HepG2 (cell line): Measurements from ENCODE around the gene PTPRQ. TPM values are rescaled to one million over a fixed set of nuclear protein-coding genes. Genes with fewer than 3 reads are reported as not detected.

Experiments used
- ATAC-seq: fragments of 200-7000 bp; cut with Tn5 transposase; 3 replicates; pipeline ENCODE4 v1.9.1; 2020; ENCODE audit warnings: mild to moderate bottlenecking, moderate library complexity
- BruUV-seq: library from RNA; stranded (reverse); fragments of 400-500 nt; replicated peaks from 2 replicates; lab custom pipeline; 2021; lab: Mats Ljungman, UMichigan
- CTCF ChIA-PET: fragments of 300-600 bp; formaldehyde crosslinking; extraction: SDS; loops from one replicate; lab custom pipeline; 2021; ENCODE audit warnings: low total read pairs, inconsistent platforms, low intra/inter-chr PET ratio; lab: Yijun Ruan, JAX
- POLR2A ChIA-PET: fragments of 350-600 bp; sonication (Branson Sonifier 250); formaldehyde crosslinking; loops from one replicate; lab custom pipeline; 2020; ENCODE audit warnings: antibody characterized with exemption, inconsistent platforms; lab: Yijun Ruan, JAX
- DNase-seq: peaks from one replicate; pipeline ENCODE4 v3.0.0-alpha.2; 2015; ENCODE audit warnings: low spot score
- FAIRE-seq: peaks from 3 replicates; lab custom pipeline; 2011; peaks lifted over from hg19 to GRCh38; lab: Jason Lieb, UNC
- H2AFZ ChIP-seq: one replicate; pipeline ENCODE4 v1.6.1; 2011; ENCODE audit warnings: low read length, inconsistent platforms
- H3K27ac ChIP-seq: fragments of 300-600 bp; 3 replicates; pipeline ENCODE4 v1.8.0; 2011; ENCODE audit warnings: mixed run types, mild to moderate bottlenecking, mixed read lengths, low read length, inconsistent platforms; ENCODE audit not compliant: insufficient read depth; ENCODE audit errors: extremely low read length
- H3K27me3 ChIP-seq, 2 experiments: fragments of 200-600 bp in 1 of 2; 2 replicates in 1 of 2; 3 replicates in 1 of 2; pipeline versions ENCODE4 v1.6.0 to v1.8.0; 2011; ENCODE audit warnings: low read length in 2 of 2, mild to moderate bottlenecking in 2 of 2, moderate library complexity in 2 of 2, inconsistent platforms in 1 of 2; ENCODE audit not compliant: insufficient read depth in 2 of 2, control insufficient read depth in 1 of 2
- H3K36me3 ChIP-seq, 2 experiments: fragments of 200-600 bp in 1 of 2; replicated peaks in 1 of 2; 2 replicates in 1 of 2; 3 replicates in 1 of 2; pipeline versions ENCODE4 v1.5.1 to v1.8.0; 2011; ENCODE audit warnings: low read length in 2 of 2, inconsistent platforms in 1 of 2; ENCODE audit not compliant: insufficient read depth in 2 of 2, control insufficient read depth in 1 of 2
- H3K4me1 ChIP-seq: 2 replicates; pipeline ENCODE4 v1.5.1; 2012; ENCODE audit warnings: low read length, inconsistent platforms; ENCODE audit not compliant: insufficient read depth
- H3K4me2 ChIP-seq: 2 replicates; pipeline ENCODE4 v1.6.0; 2011; ENCODE audit warnings: low read depth, low read length, inconsistent platforms
- H3K4me3 ChIP-seq, 3 experiments: fragments of 200-600 bp in 1 of 3; sonication (generic), shearing (Covaris generic) in 1 of 3; replicated peaks in 1 of 3; 2 replicates each; pipeline ENCODE4 v1.5.1; 2011 to 2016; ENCODE audit warnings: low read length in 3 of 3, inconsistent platforms in 2 of 3, low read depth in 2 of 3, mild to moderate bottlenecking in 2 of 3, control low read depth in 1 of 3, mixed read lengths in 1 of 3; ENCODE audit not compliant: insufficient read depth in 1 of 3
- H3K79me2 ChIP-seq: one replicate; pipeline ENCODE4 v1.6.1; 2011; ENCODE audit warnings: low read length, inconsistent platforms; ENCODE audit not compliant: insufficient read depth
- H3K9ac ChIP-seq: 2 replicates; pipeline ENCODE4 v1.6.0; 2011; ENCODE audit warnings: mild to moderate bottlenecking, low read depth, low read length, inconsistent platforms; ENCODE audit not compliant: insufficient read depth
- H3K9me3 ChIP-seq: 2 replicates; pipeline ENCODE4 v1.5.1; 2012; ENCODE audit warnings: mild to moderate bottlenecking, low read length
- H4K20me1 ChIP-seq: 2 replicates; pipeline ENCODE4 v1.6.0; 2011; ENCODE audit warnings: inconsistent platforms, mild to moderate bottlenecking, low read length, moderate library complexity; ENCODE audit not compliant: insufficient read depth
- BRCA1 ChIP-seq: sonication (generic); formaldehyde crosslinking; IDR thresholded peaks from 2 replicates; pipeline ENCODE4 v1.4.0; 2020; ENCODE audit warnings: missing genetic modification reagents
- HDAC1 ChIP-seq: sonication (generic); formaldehyde crosslinking; IDR thresholded peaks from 2 replicates; pipeline ENCODE4 v1.5.1; 2020; ENCODE audit warnings: mild to moderate bottlenecking, missing genetic modification reagents
- HNRNPLL ChIP-seq: fragments of 200-400 bp; formaldehyde crosslinking; IDR thresholded peaks from 2 replicates; pipeline ENCODE4 v1.6.1; 2017; ENCODE audit warnings: mild to moderate bottlenecking, low read depth, low read length; ENCODE audit not compliant: poor library complexity, severe bottlenecking
- IRF1 ChIP-seq: sonication (generic); formaldehyde crosslinking; IDR thresholded peaks from 2 replicates; pipeline ENCODE4 v1.4.0; 2020; ENCODE audit warnings: low read depth, mild to moderate bottlenecking, missing genetic modification reagents
- MTF1 ChIP-seq: sonication (generic); formaldehyde crosslinking; IDR thresholded peaks from 2 replicates; pipeline ENCODE4 v1.5.0; 2020; ENCODE audit warnings: missing genetic modification reagents
- NR0B2 ChIP-seq: sonication (generic); formaldehyde crosslinking; IDR thresholded peaks from 2 replicates; pipeline ENCODE4 v1.4.0; 2020; ENCODE audit warnings: mild to moderate bottlenecking, missing genetic modification reagents
- RBFOX2 ChIP-seq: fragments of 200-400 bp; formaldehyde crosslinking; IDR thresholded peaks from 2 replicates; pipeline ENCODE4 v1.6.1; 2017; ENCODE audit warnings: low read depth, mild to moderate bottlenecking, low read length
- REL ChIP-seq: sonication (generic); formaldehyde crosslinking; conservative IDR thresholded peaks from 2 replicates; pipeline ENCODE4 v1.8.0; 2022; ENCODE audit warnings: mild to moderate bottlenecking, missing genetic modification reagents, moderate library complexity
- SOX5 ChIP-seq: IDR thresholded peaks from 2 replicates; pipeline ENCODE4 v1.6.1; 2016; ENCODE audit warnings: borderline replicate concordance
- SP1 ChIP-seq, 2 experiments: fragments of 450-650 bp in 1 of 2; sonication (generic) in 1 of 2; formaldehyde crosslinking in 1 of 2; IDR thresholded peaks; 2 replicates each; pipeline versions ENCODE4 v1.4.0 to v1.6.1; 2016 to 2020; ENCODE audit warnings: missing genetic modification reagents in 1 of 2
- STAG1 ChIP-seq: sonication (generic); formaldehyde crosslinking; IDR thresholded peaks from 2 replicates; pipeline ENCODE4 v1.4.0; 2020; ENCODE audit warnings: missing genetic modification reagents
- ZBED4 ChIP-seq: sonication (generic); formaldehyde crosslinking; IDR thresholded peaks from 2 replicates; pipeline ENCODE4 v1.4.0; 2020; ENCODE audit warnings: missing genetic modification reagents, borderline replicate concordance
- ZNF3 ChIP-seq: IDR thresholded peaks from 2 replicates; pipeline ENCODE4 v1.7.0; 2017; ENCODE audit warnings: inconsistent platforms
- ZNF30 ChIP-seq: sonication (generic); formaldehyde crosslinking; IDR thresholded peaks from 2 replicates; pipeline ENCODE4 v1.5.0; 2020; ENCODE audit warnings: mild to moderate bottlenecking, missing genetic modification reagents
- ZNF34 ChIP-seq: sonication (generic); formaldehyde crosslinking; IDR thresholded peaks from 2 replicates; pipeline ENCODE4 v1.4.0; 2020; ENCODE audit warnings: mild to moderate bottlenecking, missing genetic modification reagents, borderline replicate concordance
- ZNF572 ChIP-seq: sonication (generic); formaldehyde crosslinking; IDR thresholded peaks from 2 replicates; pipeline ENCODE4 v1.5.1; 2020; ENCODE audit warnings: mild to moderate bottlenecking, missing genetic modification reagents
- ZNF761 ChIP-seq: sonication (generic); formaldehyde crosslinking; conservative IDR thresholded peaks from 2 replicates; pipeline ENCODE4 v1.4.0; 2020; ENCODE audit warnings: mild to moderate bottlenecking, missing genetic modification reagents
- ZNF788 ChIP-seq: sonication (generic); formaldehyde crosslinking; IDR thresholded peaks from 2 replicates; pipeline ENCODE4 v1.5.0; 2020; ENCODE audit warnings: mild to moderate bottlenecking, missing genetic modification reagents, borderline replicate concordance
- WGBS: methylation state at CpG from one replicate; pipeline ENCODE4 v1.1.6; 2017; ENCODE audit warnings: low lambda C conversion rate; 5-methylcytosine and 5-hydroxymethylcytosine counted together
- in situ Hi-C: cut with HindIII; loops from 2 replicates; pipeline ENCODE4 v1.10.0; 2017; ENCODE audit warnings: low pct_unique_long_range_greater_than_20kb; ENCODE audit not compliant: extremely low pct_ligation_motif_present
- intact Hi-C: fragments of 100-400 bp; cut with micrococcal nuclease; formaldehyde crosslinking; loops from one replicate; pipeline ENCODE4 v1.10.0; 2022; ENCODE audit not compliant: unreplicated experiment
- polyA plus RNA-seq, 8 experiments: library from polyadenylated mRNA; depleted of rRNA in 3 of 8; stranded (reverse) in 7 of 8; unstranded in 1 of 8; fragments of >200 nt; fragmentation: Illumina TruSeq in 4 of 8; extraction: Trizol in 4 of 8; gene quantifications; 2 replicates each; pipeline versions ENCODE4 v1.2.1 to v1.2.3, GENCODE V29; 2011 to 2016; ENCODE audit warnings: low read depth in 4 of 8, missing spikeins in 1 of 8, mixed read lengths in 1 of 8; ENCODE audit not compliant: insufficient read depth in 1 of 8
- total RNA-seq, 5 experiments: library from RNA; depleted of rRNA; stranded (reverse); fragments of >200 nt; fragmentation: Illumina TruSeq; extraction: Trizol; gene quantifications; 2 replicates each; pipeline ENCODE4 v1.2.3, GENCODE V29; 2016; ENCODE audit warnings: low read depth in 1 of 5

Gene PTPRQ
- total and polyA plus RNA-seq, 2 of the 13 experiments (the other 11 are each of a cell fraction or from before 2014, with no cell fraction given) = not detected

- no peak overlapping the region for H3K4me3 ChIP-seq
- H2AFZ ChIP-seq = no peak overlapping the region
- BruUV-seq = no TSS peak
- no peaks in the 10 kb centered on the region for H4K20me1 ChIP-seq
- H3K4me1 ChIP-seq = no peaks in the 10 kb centered on the region
- no peak overlapping the region for H3K27ac ChIP-seq
- H3K36me3 ChIP-seq = no peaks in the 10 kb centered on the region
- H3K4me2 ChIP-seq = no peak overlapping the region
- ChIA-PET CTCF (no interaction called here), POLR2A (no interaction called here)
- H3K9ac ChIP-seq = no peak overlapping the region
- no peaks in the 10 kb centered on the region for H3K27me3 ChIP-seq
- FAIRE-seq (no peak), ATAC-seq (no peak), DNase-seq (no peak)
- 0% methylated on average over 1 of the region's 1 CpG for WGBS
- intact Hi-C loops (no loop called here), in situ Hi-C loops (no loop called here)
- H3K9me3 ChIP-seq = no peaks in the 10 kb centered on the region
- no peaks in the 10 kb centered on the region for H3K79me2 ChIP-seq
- TF ChIP-seq ZNF761 = no peak
- no peak for TF ChIP-seq IRF1 (CRISPR knock-in tag)
- TF ChIP-seq ZNF572 = no peak
- no peak for TF ChIP-seq HNRNPLL
- TF ChIP-seq REL (CRISPR knock-in tag) = no peak
- no peak for TF ChIP-seq ZNF34 (CRISPR knock-in tag)
- TF ChIP-seq NR0B2 (CRISPR knock-in tag) = no peak
- no peak for TF ChIP-seq ZBED4
- TF ChIP-seq BRCA1 (CRISPR knock-in tag) = no peak
- no peak for TF ChIP-seq MTF1 (CRISPR knock-in tag)
- TF ChIP-seq ZNF3 = no peak
- TF ChIP-seq ZNF788 (CRISPR knock-in tag) = no peak
- no peak for TF ChIP-seq HDAC1
- no peak for TF ChIP-seq STAG1
- no peak for TF ChIP-seq RBFOX2
- TF ChIP-seq SP1 (IDR thresholded peaks at IDR 0.05) = no peak
- TF ChIP-seq SP1 (CRISPR knock-in tag; IDR thresholded peaks at IDR 0.05) = no peak
- TF ChIP-seq ZNF30 = no peak
- TF ChIP-seq SOX5 = no peak
Observed at GRCh38 chr12:80690090-80690489, 246.1 kb downstream of the PTPRQ start.
